ENCODE data around the gene SPEN.

Gene SPEN

DNA sequence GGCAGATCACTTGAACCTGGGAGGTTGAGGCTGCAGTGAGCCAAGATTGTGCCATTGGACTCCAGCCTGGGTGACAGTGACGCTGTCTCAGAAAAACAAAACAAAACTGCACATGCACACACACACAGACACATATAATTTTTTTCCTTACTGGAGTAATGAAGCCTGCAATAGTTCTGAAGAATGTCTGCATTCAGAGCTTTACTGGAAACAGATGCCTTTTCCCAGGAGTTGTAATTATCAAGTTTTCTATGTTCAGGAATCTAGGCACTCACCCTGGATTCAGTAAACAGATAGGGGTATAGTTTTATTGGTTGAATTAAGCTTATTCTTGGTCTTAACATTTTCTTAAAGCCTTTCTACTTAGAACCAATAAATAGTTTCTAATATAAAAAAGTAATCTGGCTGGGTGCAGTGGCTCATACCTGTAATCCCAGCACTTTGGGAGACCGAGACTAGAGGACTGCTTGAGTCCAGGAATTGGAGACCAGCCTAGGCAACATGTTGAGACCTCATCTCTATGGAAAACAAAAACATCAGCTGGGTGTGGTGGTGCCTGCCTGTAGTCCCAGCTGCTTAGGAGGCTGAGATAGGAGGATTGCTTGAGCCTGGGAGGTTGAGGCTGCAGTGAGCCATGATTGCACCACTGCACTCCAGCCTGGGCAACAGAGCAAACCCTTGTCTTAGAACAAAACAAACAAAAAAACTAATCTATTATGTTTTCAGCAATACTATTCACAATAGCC, 15.8 kb downstream of the SPEN start:
- Mint-ChIP-seq H3K9me3 (no peaks in the 10 kb centered on the region), H3K27ac (peak overlapping the region in 1 of 3 experiments; percentile 46)

DNA sequence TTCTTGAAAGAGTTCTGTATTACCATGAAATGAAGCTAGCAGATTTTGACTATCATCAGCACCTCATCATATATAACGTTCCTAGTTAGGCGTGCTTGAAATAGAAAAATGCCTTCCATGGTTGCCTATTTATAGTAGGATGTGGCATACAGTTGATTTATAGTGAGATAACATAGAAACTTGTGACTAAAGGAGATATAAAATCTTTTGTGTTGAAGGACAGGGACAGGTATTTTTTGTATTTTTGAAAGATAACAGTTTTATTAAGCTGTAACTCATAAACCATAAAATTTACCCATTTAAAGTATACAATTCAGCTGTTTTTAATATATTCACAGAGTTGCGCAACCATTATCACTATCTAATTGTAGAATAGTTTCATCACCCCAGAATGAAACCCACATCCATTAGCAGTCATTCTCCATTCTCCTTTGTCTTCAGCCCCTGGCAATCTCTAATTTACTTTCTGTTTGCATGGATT, 19.3 kb downstream of the SPEN start:
- Mint-ChIP-seq H3K36me3 (ENCODE audit: low read depth) (peaks cover 7% of the 10 kb centered on the region), H3K4me3 (no peak overlapping the region), H3K4me1 (peaks cover 16% of the 10 kb centered on the region), H3K27me3 (ENCODE audit: low read depth) (no peaks in the 10 kb centered on the region), H3K9me3 (no peaks in the 10 kb centered on the region), H3K27ac (peak overlapping the region in 1 of 3 experiments; percentile 21)
- TF ChIP-seq, protein P1, sequence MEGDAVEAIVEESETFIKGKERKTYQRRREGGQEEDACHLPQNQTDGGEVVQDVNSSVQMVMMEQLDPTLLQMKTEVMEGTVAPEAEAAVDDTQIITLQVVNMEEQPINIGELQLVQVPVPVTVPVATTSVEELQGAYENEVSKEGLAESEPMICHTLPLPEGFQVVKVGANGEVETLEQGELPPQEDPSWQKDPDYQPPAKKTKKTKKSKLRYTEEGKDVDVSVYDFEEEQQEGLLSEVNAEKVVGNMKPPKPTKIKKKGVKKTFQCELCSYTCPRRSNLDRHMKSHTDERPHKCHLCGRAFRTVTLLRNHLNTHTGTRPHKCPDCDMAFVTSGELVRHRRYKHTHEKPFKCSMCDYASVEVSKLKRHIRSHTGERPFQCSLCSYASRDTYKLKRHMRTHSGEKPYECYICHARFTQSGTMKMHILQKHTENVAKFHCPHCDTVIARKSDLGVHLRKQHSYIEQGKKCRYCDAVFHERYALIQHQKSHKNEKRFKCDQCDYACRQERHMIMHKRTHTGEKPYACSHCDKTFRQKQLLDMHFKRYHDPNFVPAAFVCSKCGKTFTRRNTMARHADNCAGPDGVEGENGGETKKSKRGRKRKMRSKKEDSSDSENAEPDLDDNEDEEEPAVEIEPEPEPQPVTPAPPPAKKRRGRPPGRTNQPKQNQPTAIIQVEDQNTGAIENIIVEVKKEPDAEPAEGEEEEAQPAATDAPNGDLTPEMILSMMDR (IDR thresholded peaks at IDR 0.05; ENCODE audit: unreplicated experiment in 3 of 3), result no peak

More for the DNA sequence above, 15.8 kb downstream of the SPEN start:
- no peak overlapping the region for H3K4me3 Mint-ChIP-seq
- peaks cover 11% of the 10 kb centered on the region for H3K4me1 Mint-ChIP-seq
- TF ChIP-seq, protein P1 (IDR thresholded peaks at IDR 0.05; ENCODE audit: unreplicated experiment in 3 of 3), result no peak
- H3K36me3 Mint-ChIP-seq (ENCODE audit: low read depth), result peaks cover 1% of the 10 kb centered on the region
- H3K27me3 Mint-ChIP-seq (ENCODE audit: low read depth), result peaks cover 3% of the 10 kb centered on the region

DNA sequence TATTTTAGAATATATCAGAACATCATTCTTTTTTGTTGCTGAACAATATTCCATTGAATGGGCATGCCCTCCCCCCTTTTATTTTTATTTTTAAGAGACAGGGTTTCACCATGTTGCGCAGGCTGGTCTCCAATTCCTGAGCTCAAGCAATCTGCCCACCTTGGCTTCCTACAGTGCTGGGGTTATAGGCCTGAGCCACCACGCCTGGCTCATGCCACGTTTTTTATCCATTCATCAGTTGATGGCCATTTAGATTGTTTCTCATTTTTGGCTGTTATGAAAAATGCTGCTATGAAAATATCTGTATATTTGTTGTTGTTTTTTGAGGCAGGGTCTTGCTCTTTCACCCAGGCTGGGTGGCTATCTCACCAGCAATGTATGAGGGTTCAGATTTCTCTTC, 19.8 kb downstream of the SPEN start:
- peaks cover 7% of the 10 kb centered on the region for H3K36me3 Mint-ChIP-seq (ENCODE audit: low read depth)

DNA sequence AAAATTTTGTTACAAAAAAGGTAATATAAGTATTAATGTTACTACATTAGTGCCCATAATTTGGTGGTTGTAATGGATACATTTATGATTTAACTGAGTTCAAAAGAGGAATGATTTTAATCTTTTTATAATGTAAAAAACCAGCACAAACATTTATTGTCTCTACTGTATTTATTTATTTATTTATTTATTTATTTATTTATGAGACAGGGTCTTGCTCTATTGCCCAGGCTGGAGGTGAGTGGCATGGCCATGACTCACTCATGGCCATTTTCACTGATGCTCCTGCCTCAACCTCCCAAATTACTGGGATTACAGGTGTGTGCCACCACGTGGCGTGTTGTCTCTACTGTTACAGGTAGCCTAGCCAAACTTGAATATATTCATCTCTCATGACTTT, 21.9 kb downstream of the SPEN start:
- Mint-ChIP-seq H3K27ac (no peak overlapping the region), H3K36me3 (ENCODE audit: low read depth) (peaks cover 22% of the 10 kb centered on the region), H3K27me3 (ENCODE audit: low read depth) (no peaks in the 10 kb centered on the region), H3K9me3 (no peaks in the 10 kb centered on the region), H3K4me3 (no peak overlapping the region), H3K4me1 (peaks cover 19% of the 10 kb centered on the region)
- TF ChIP-seq, protein P1 (IDR thresholded peaks at IDR 0.05; ENCODE audit: unreplicated experiment in 3 of 3), result no peak

More for the DNA sequence above, 19.8 kb downstream of the SPEN start:
- Mint-ChIP-seq H3K4me1 (peaks cover 16% of the 10 kb centered on the region), H3K27ac (no peak overlapping the region), H3K4me3 (no peak overlapping the region), H3K27me3 (ENCODE audit: low read depth) (no peaks in the 10 kb centered on the region), H3K9me3 (no peaks in the 10 kb centered on the region)
- TF ChIP-seq, protein P1 (IDR thresholded peaks at IDR 0.05; ENCODE audit: unreplicated experiment in 3 of 3), result no peak

DNA sequence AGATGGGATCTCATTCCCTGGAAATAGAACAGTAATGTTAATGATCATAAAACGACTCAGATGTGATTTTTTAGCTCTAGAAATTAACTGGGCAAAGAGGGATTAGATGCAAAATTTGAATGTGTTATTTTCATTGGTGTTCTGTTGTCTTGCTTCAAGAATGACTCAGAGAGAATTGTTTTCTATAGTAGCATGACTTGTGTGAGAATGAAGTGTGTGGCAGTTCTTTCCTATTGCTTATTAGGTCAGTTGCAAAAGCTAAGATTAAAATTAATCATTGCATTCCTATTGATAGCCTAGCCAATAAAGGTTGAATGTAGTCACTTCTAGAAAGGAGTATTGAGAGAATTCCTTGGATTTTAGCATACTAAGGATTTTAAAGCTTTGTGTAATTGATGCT, 22.9 kb downstream of the SPEN start:
- no peak overlapping the region for H3K4me3 Mint-ChIP-seq
- peak overlapping the region in 1 of 3 experiments; percentile 13 for H3K27ac Mint-ChIP-seq
- no peaks in the 10 kb centered on the region for H3K9me3 Mint-ChIP-seq
- H3K36me3 Mint-ChIP-seq (ENCODE audit: low read depth), result peaks cover 27% of the 10 kb centered on the region
- no peaks in the 10 kb centered on the region for H3K27me3 Mint-ChIP-seq (ENCODE audit: low read depth)
- TF ChIP-seq, protein P1 (IDR thresholded peaks at IDR 0.05; ENCODE audit: unreplicated experiment in 3 of 3), result no peak
- H3K4me1 Mint-ChIP-seq, result peaks cover 22% of the 10 kb centered on the region

DNA sequence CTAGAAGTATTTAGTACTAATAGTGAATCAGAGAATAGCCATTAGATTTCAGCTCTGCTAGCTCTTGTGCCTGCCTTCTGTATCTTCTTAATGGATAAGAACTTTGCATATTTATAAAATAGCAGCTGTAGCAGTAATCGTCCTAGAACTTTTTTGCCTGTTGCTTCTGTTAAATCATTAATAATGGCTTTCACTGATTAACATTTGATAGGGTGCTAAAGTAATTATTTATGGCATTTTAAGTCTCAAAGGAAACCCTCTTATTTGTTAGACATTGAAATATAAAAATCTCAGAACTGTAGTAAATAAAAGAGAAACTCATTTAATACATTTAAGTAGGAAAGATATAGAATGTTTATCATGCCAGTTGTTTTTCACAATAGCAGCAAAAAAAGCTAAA, 27.0 kb downstream of the SPEN start:
- peaks cover 35% of the 10 kb centered on the region for H3K36me3 Mint-ChIP-seq (ENCODE audit: low read depth)
- H3K27ac Mint-ChIP-seq, result peak overlapping the region in 1 of 3 experiments; percentile 15
- no peaks in the 10 kb centered on the region for H3K27me3 Mint-ChIP-seq (ENCODE audit: low read depth)
- H3K4me1 Mint-ChIP-seq, result peaks cover 17% of the 10 kb centered on the region
- no peaks in the 10 kb centered on the region for H3K9me3 Mint-ChIP-seq
- H3K4me3 Mint-ChIP-seq, result no peak overlapping the region
- TF ChIP-seq, protein P1 (IDR thresholded peaks at IDR 0.05; ENCODE audit: unreplicated experiment in 3 of 3), result no peak
